ENCODE data around the gene SLC22A15. TPM values are rescaled to one million over a fixed set of nuclear protein-coding genes. Genes with fewer than 3 reads are reported as not detected.
"Not testable (repeated sequence)": the region's sequence is repeated elsewhere in the genome, so short reads cannot be mapped to it uniquely, and the experiment has no call there.

The SLC22A15 gene
- total RNA-seq (2014; rRNA removed; shearing (Covaris generic)): 0.60 and 1.1 TPM in 2 replicates

DNA sequence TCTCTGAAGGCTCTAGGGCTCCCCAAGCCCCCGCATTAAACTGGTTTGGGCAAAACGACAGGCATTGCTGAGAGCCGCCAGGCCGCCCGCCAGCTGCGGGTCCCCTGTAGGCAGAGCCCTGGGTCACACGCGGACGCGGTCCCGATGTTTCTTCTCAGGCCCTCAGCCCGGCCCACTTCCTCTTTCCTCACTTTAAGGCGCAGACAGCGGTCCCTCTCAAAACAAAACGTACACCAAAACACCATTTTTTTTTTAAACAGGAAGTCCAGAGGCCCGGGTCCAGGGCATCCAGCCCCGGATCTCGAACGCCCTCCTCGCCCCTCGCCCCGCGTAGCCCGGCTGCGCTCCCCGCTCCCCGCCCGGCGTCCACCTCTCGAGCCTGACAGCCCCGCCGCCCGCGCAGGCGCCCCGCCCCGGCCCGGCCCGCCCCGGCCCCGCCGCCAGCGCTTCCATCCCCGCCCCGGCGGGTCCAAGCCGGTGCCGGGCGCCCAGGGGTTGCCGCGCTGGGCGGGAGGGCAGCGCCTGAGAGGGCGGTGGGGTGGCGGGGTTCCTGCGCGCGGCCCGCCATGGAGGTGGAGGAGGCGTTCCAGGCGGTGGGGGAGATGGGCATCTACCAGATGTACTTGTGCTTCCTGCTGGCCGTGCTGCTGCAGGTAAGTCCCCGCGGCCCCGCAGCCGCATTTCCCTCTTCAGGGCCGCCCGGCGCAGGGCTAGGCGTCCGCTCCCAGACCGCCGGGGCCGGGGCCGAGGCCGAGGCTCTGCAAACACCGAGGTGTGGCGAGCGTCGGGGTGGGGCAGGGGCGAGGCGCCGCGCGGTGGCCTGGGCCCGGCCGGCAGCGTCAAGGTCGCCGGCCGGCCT is at the start of gene SLC22A15:
Gene SLC22A15, plus strand, starts transcription at position 452 of the 859 bp plus-strand sequence. Its CDS starts 115 bp downstream, at position 567.
- peak; percentile 49 for DNase-seq (ENCODE audit: low spot score)

DNA sequence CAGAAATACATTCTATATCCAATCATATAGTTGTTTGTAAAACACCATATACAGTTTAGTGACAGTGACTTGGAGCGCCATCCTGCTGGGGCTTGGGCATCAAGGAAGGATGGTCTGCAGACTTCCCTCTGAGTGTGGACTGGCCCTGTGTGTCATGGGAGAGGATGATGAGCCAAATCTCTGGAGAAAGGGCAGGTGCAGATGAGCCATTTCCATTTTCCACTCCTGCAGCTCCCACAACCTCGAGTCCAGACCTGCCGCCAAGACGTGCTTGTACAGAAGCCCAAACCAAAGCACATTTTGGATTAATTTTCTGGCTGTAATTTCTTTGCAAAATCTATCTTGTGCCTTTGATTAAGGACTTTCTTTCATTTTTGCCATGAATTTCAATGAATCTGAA is 48.3 kb upstream of the SLC22A15 start:
- no peak for DNase-seq (ENCODE audit: low spot score)

DNA sequence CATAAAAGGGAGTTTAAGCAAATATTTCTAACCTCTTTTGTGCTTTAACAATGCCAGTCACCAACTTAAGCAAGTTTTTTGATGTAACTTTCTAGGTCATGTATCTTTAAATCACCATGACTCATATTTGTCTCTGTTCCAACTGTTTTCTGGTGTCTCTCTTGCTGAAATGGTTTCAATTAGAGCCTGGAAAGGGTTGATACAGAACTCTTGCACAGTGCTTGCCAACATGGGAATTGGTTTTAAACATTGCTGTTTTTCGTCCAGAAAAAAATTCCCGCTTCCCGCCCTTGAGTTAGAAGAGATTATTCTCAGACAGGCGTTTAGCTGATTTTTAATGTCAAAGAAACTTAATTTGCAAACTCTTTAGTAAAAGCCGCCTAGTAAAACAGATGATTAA is 46.4 kb upstream of the SLC22A15 start:
- DNase-seq (ENCODE audit: low spot score): peak; percentile 50

DNA sequence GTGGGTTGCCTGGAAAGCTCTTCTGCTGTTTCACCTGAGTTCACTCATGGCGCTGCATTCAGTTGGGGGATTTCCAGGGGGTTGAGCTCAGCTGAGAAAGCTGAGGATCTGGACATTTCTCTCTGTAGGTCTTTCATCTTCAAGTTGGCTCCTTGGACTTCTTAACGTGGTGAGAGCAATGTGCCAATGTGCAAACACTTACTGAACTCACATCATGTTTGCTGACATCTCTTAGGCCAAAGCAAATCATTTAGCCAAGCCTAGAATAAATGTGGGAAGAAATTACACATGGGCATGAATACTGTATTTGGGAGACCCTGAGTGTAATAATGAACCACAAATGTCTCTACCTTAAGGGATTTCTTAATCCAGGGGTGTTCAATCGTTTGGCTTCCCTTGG is 42.7 kb upstream of the SLC22A15 start:
- no peak for DNase-seq (ENCODE audit: low spot score)

DNA sequence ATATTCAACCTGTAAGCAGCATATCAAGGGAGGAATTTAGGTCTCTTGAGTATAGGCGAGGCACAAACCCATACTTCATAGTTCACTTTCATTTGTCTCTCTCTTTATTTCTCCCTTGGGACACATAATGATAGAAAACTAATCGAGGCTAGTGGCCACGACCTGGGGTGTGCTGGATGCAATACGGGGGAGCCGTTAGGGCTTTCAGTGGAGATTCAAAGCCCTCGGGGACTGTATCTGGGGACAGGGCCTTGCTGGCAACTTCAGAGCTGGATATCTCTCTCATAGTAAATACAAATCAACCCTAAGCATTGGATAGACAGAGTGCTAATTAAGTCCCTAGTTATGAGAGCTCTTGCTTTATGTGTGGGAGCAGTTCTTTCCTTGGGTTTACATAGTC is 36.9 kb upstream of the SLC22A15 start:
- DNase-seq (ENCODE audit: low spot score): no peak

DNA sequence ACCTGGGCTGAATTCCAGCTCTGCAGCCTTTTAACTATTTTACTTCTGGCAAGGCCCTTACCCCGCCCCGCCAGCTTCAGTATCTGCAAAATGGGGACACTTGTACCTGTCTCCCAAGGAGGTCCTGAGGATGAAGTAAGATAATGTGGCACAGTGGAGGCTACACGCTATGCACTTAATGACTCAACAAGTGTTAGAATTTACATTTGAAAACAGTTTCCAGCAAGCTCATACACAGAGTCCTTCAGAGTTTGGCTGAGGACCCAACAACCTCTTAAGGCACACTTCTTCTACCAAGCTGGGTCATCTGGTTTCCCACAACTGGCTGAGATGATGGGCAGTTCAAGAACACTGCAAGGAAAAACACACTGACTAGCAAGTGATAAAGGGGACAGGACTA is 30.2 kb upstream of the SLC22A15 start:
- no peak for DNase-seq (ENCODE audit: low spot score)

DNA sequence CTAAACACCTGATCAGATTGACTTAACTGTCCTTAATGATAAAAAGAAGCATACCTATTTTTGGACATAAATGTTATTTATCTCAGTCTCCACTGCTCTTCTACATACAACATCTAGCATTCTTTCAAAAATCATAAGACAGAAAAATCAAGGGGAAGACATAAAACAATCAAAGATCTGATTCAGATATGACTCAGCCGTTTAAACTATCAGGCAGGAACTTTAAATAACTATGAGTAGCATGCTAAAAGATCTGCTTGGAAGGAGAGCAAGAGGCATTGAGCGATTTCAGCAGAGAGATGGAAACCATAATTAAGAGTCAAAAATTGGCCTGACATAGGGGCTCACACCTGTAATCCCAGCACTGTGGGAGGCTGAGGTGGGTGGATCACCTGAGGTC is 27.2 kb upstream of the SLC22A15 start:
- DNase-seq (ENCODE audit: low spot score): no peak

DNA sequence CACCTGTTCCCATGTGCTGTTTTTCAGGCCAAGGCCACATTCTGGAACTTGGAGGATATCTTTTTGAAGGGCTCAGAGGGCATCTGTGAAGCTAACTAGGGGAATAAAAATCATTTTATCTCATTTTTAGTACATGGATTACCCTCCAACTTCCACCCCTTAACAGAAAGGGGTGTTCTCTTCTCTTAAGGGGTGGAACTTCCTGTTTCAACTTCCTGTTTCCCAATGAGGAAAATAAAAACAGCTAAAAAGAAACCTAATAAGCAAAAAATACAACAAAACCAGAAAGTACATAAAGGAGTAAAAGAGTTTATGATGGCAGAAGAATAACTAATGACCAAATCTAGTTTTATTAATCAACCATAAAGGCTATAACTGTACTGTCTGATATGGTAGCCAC is 24.8 kb upstream of the SLC22A15 start:
- DNase-seq (ENCODE audit: low spot score): no peak

DNA sequence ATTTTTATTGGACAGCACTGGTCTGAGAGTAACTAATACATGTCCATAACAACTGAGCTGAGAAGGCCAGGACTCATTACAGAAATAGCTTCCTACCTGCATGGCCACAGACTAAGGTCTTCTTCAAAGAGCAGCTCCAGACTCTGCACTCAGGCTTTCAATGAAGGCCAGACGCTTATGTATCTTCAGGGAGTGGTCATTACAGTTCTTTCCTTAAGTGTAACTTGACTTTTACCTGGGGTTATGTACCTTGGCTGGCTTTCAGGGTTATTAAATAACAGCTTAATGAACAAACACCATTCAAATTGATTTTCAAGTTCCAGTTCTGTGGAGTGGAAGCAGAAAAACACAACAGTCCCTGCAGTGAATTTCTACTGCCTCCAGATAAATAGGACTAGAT is 23.8 kb upstream of the SLC22A15 start:
- no peak for DNase-seq (ENCODE audit: low spot score)

DNA sequence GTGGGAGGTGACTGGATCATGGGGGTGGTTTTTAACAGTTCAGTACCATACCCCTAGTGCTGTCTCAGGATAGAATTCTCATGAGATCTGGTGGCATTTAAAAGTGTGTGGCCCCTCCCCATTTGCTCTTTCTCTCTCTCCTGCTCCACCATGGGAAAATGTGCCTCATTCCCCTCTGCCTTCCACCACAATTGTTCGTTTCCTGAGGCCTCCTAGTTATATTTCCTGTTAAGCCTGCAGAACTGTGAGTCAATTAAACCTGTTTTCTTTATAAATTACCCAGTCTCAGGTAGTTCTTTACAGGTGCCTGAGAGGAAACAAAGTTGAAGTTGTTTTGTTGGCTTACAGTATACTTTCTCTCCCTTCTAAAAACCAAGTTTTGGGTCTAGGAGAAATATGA is 23.1 kb upstream of the SLC22A15 start:
- no peak for DNase-seq (ENCODE audit: low spot score)

DNA sequence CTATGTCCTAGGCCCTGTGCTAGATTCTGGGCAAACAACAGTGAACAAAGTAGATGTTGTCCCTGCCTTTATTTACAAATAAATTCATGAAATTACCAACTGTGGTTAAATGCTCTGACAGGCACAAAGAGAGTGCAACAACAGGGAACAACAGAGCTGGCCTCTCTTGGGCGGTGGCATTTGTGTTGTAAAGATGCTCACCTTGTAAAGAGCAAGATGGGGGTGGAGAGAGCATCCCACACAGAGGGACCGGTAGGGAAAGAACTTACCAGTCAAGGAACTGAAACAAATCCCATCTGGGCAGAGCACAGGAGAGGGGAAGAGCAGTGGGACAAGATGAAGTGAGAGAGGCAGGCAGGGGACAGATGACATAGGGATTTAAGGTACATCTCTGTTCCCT is 21.6 kb upstream of the SLC22A15 start:
- no peak for DNase-seq (ENCODE audit: low spot score)

DNA sequence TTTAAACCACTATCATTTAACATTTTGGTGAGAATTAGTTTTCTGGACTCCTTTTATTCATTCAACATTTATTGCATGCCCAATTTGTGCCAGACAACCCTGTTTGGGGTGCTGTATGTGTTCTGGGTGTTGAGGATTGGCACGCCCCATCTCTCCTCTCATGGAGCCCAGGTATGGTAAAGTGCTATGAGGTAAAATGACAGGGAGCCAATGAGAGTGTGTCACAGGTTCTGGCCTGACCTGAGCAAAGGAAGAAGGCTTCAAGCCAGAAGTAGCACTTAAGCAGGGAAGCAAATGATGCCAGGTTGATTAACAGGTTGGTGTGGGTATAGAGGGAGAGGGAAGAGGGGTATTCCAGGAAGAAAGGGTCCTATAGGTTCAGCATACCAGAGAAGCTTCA is 21.1 kb upstream of the SLC22A15 start:
- DNase-seq (ENCODE audit: low spot score): no peak

DNA sequence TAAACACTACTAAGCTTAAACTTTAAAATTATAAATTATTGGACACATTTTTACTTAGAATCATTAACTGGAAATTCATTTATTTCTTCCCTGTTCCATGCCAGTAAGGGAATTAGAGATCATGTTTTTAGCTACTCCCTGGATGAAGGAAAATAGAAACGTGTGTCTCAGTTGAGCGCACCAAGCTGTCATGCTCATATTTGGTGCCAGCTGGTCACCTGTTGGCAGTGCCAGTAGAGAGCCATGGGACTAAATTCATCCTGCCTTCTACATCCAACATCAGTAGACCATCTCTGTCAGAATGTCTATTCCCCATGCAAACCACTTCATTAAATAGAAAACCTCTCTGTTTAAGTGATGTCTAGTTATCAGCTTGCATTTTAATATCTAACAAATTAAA is 17.4 kb upstream of the SLC22A15 start:
- no peak for DNase-seq (ENCODE audit: low spot score)

DNA sequence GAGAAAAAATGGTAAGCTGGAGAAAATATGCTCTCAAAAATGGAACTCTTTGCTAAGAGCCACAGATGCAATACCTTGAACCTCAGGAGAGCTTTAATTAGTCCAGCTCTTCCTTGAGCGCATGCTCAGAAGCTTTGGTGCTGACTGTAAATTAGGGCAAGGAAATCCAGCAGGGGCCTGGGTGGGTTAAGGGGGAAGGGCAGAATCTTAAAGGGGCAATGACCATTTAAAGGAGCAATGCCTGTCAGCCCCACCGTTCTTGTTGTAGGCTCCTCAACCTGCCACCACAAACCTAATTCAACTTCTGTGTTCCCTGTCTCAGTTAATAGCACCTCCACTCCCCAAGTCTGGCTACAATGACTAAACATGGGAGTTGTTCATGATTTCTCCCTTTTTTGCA is 6.8 kb upstream of the SLC22A15 start:
- no peak for DNase-seq (ENCODE audit: low spot score)

DNA sequence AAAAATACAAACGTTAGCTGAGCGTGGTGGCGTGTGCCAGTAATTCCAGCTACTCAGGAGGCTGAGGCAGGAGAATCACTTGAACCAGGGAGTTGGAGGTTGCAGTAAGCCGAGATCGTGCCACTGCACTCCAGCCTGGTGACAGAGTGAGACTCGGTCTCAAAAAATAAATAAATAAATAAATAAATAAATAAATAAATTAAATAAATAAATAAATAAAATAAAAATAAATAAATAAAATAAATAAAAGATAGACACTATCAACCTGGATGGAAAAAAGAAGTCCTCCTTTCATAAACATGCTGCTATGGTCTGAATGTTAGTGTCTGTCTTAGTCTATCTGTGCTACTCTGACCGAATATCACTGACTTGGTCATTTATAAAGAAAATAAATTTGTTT is 4.5 kb upstream of the SLC22A15 start:
- DNase-seq (ENCODE audit: low spot score): not testable (repeated sequence)

DNA sequence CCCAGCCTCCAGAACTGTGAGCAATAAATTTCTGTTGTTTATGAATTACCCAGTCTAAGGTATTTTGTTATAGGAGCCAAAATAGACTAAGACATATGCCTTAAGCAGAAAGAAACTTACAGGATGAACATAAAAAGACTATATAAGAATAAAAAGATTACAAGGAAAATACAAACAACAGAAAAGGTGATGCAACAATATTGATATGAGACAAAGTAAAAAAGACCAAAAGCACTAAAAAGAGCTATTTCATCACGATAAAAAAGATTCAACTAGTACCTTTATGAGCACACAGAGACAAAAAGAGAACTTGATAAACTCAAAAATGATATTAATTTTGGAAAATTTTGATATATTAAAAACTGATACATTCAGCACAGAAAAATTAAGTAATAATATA is 3.2 kb upstream of the SLC22A15 start:
- DNase-seq (ENCODE audit: low spot score): no peak

DNA sequence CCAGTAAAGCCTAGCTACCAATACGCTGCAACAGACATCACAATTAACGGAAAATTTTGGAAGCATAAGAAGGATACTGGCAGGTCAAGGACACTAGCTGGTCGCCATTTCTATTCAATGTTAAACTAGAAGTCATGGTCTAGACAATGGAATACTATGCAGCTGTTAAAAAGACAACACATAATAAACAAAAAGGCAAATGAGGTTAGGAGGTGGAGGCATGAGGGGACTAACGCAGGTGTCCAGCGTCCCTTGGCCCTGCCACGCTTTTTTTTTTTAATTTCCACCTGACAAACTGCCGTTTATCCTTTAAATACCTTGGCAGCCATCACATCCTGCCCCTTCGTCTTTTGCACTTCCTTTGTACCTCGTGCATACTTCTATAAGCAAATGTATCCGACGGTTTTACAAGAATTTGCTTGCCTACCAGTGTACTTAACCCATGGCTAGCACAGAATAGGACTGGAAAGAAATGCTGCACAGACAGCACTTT is 698 bp upstream of the SLC22A15 start:
- DNase-seq (ENCODE audit: low spot score): no peak

DNA sequence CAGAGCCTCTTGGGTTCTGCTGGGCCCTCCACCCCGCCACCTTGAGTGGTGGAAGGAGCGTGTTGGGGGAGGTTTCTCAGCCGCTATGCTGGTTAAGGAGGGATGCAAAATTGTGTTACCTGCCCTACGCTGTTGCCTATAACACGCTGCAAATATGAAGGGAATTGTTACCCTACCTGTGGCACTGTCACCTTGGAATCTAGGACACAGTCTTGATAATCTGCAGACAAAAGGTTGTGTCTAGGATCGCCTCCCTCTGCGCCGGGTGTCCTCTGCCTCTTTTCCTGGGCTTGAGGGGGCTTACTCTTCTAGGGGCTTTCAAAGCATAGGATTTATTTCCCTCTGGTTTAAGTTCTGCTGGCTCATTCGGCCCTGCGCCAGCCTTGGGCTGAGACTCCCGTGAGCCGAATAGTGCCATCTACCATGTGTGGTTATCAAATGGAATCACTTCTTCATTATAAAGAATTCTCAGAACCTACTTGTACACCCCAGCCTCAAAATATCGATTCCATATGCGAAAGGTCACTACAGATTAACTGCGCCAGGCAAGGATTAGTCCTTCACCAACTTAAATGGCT is 697 bp downstream of the SLC22A15 start:
- no peak for DNase-seq (ENCODE audit: low spot score)

DNA sequence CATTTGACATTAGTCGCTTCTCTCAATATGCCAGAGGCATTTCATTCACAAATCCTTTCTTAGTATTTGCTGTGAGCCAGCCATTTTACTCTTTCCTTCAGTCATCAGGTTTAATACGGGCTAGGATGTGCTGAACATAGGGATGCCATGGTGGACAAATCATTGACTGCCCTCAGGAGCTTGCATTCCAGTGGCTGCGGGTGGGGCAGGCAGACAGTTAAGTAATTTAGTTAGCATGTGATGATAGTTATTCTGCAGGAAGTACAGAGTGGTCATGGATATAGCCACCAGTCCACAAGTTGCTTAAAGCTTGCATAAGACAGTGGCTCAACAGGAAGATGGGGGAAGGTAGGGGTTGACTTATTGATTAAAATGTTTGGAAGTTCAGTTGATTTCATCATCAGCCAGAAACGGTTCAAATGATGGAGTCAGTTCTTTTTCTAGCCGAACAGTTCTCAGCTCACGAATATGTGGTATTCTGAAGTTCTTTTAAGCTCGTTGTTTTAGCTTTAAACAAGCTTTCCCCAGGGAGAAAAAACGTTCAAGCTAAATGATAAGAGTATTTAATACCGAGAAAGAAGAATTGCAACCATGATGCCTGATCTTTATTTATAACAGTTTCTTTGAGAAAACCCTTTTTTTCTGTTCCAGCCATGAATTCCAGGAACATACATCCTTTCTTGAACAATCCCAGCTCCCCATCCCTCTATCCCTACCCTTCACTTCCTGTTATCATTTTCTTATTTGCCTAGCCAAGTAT is 1.4 kb downstream of the SLC22A15 start:
- peak; percentile 53 for DNase-seq (ENCODE audit: low spot score)

DNA sequence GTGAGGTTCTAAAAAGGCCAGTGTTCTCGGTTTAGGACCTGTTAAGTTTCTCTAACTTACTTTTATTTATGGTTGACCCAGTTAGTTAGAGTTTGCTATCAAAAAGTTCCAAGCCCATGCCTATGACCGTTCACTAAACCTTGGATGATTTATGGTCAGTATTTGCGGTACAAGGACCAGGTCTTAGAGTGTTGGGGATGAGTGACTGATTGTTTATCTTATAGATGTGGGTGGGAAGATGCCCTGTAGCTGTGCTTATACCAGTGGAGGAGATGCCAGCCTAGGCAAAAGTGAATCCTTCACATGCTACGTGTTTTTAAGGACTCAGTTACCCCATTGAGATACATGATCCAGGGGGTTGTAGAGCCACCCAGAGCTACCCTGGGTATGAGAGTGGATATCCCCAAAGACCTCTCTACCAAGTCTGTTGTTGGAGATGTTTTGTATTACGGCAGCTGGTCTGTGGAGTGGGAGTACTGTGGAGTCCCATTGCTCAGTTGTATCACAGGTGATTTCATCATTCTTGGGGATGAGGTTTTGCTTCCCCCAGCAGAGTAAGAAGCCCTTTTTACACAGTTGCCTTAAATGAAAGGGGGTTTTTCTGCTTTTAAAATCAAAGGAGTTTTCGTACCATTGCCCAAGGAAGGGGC is 2.1 kb downstream of the SLC22A15 start:
- no peak for DNase-seq (ENCODE audit: low spot score)

DNA sequence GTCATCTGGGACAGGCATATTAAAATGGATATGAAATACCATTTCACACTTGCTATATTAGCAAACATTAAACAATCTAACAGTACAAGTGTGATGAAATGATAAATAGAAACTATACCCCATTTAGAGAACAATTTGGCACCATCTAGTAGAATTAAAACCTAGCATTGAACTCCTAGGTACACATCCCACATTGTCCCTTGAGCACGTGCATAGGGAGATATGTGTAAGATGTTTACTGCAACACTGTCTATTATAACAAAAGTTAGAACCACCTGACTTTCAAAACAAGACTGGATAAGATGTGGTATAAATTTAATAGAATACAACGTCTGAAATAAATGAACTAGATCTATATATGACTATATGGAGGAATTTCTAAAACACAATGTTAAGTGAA is 3.8 kb downstream of the SLC22A15 start:
- no peak for DNase-seq (ENCODE audit: low spot score)

All from H4 (cell line).